H9 (cell line): ENCODE results near the gene CSMD2. TPM values are rescaled to one million over a fixed set of nuclear protein-coding genes. Genes with fewer than 3 reads are reported as not detected.

Source experiments
- DNase-seq: peaks from one replicate; pipeline ENCODE4 v3.0.0-alpha.2; 2017
- H2AFZ ChIP-seq: one replicate; pipeline ENCODE4 v1.6.1; 2013; ENCODE audit warnings: mild to moderate bottlenecking, low read length, control low read depth, moderate library complexity
- H2AK5ac ChIP-seq: 2 replicates; pipeline ENCODE4 v1.6.1; 2013; ENCODE audit warnings: low read length, control low read depth, mixed read lengths; ENCODE audit not compliant: insufficient read length
- H2BK120ac ChIP-seq: one replicate; pipeline ENCODE4 v1.6.1; 2013; ENCODE audit warnings: low read depth, mild to moderate bottlenecking, low read length, control low read depth, inconsistent platforms; ENCODE audit not compliant: poor library complexity, severe bottlenecking
- H2BK12ac ChIP-seq: 2 replicates; pipeline ENCODE4 v1.6.1; 2013; ENCODE audit warnings: low read length, control low read depth, mixed read lengths, low read depth; ENCODE audit not compliant: insufficient read length
- H2BK15ac ChIP-seq: 2 replicates; pipeline ENCODE4 v1.6.1; 2013; ENCODE audit warnings: low read depth, low read length, control low read depth
- H2BK20ac ChIP-seq: one replicate; pipeline ENCODE4 v1.6.1; 2013; ENCODE audit warnings: low read depth, mild to moderate bottlenecking, low read length, control low read depth, inconsistent platforms; ENCODE audit not compliant: poor library complexity, severe bottlenecking
- H2BK5ac ChIP-seq: 2 replicates; pipeline ENCODE4 v1.6.1; 2013; ENCODE audit warnings: low read length, control low read depth, mixed read lengths; ENCODE audit not compliant: insufficient read length
- H3K14ac ChIP-seq: 2 replicates; pipeline ENCODE4 v1.6.1; 2013; ENCODE audit warnings: low read length, control low read depth; ENCODE audit not compliant: insufficient read depth
- H3K18ac ChIP-seq: 2 replicates; pipeline ENCODE4 v1.6.1; 2013; ENCODE audit warnings: low read depth, mild to moderate bottlenecking, mixed read lengths, low read length, control low read depth; ENCODE audit not compliant: insufficient read length
- H3K23ac ChIP-seq: 2 replicates; pipeline ENCODE4 v1.6.1; 2013; ENCODE audit warnings: low read length, control low read depth, mixed read lengths, low read depth; ENCODE audit not compliant: insufficient read length
- H3K23me2 ChIP-seq: 2 replicates; pipeline ENCODE4 v1.6.1; 2013; ENCODE audit warnings: low read depth, mild to moderate bottlenecking, mixed read lengths, low read length, control low read depth; ENCODE audit not compliant: insufficient read length, poor library complexity, severe bottlenecking
- H3K27ac ChIP-seq: 2 replicates; pipeline ENCODE4 v1.5.1; 2013; ENCODE audit warnings: low read length, control low read depth, mixed read lengths, low read depth; ENCODE audit not compliant: insufficient read length
- H3K27me3 ChIP-seq: 2 replicates; pipeline ENCODE4 v1.6.1; 2013; ENCODE audit warnings: low read length, control low read depth, inconsistent platforms; ENCODE audit not compliant: insufficient read depth
- H3K4ac ChIP-seq: 2 replicates; pipeline ENCODE4 v1.6.1; 2013; ENCODE audit warnings: low read depth, mild to moderate bottlenecking, control low read depth, inconsistent platforms, low read length, moderate library complexity
- H3K4me1 ChIP-seq: 2 replicates; pipeline ENCODE4 v1.6.1; 2013; ENCODE audit warnings: low read length, control low read depth, inconsistent platforms; ENCODE audit not compliant: insufficient read depth
- H3K4me2 ChIP-seq: 2 replicates; pipeline ENCODE4 v1.6.1; 2013; ENCODE audit warnings: low read length, control low read depth, mixed read lengths; ENCODE audit not compliant: insufficient read length, insufficient read depth
- H3K56ac ChIP-seq: 2 replicates; pipeline ENCODE4 v1.6.1; 2013; ENCODE audit warnings: low read depth, mild to moderate bottlenecking, mixed read lengths, low read length, control low read depth; ENCODE audit not compliant: insufficient read length
- H3K79me1 ChIP-seq: 2 replicates; pipeline ENCODE4 v1.6.1; 2013; ENCODE audit warnings: low read depth, mild to moderate bottlenecking, moderate library complexity, low read length, control low read depth, inconsistent platforms; ENCODE audit not compliant: insufficient read depth, poor library complexity, severe bottlenecking
- H3K79me2 ChIP-seq: 2 replicates; pipeline ENCODE4 v1.6.1; 2013; ENCODE audit warnings: low read length, control low read depth, inconsistent platforms; ENCODE audit not compliant: insufficient read depth
- H3K9ac ChIP-seq: 2 replicates; pipeline ENCODE4 v1.6.1; 2013; ENCODE audit warnings: low read length, control low read depth, mixed read lengths; ENCODE audit not compliant: insufficient read length; ENCODE audit errors: extremely low read depth
- H3K9me3 ChIP-seq: one replicate; pipeline ENCODE4 v1.6.1; 2013; ENCODE audit warnings: low read depth, low read length, inconsistent platforms; ENCODE audit not compliant: control insufficient read depth
- H3T11ph ChIP-seq: one replicate; pipeline ENCODE4 v1.6.1; 2013; ENCODE audit warnings: mild to moderate bottlenecking, low read length, control low read depth, inconsistent platforms
- H4K20me1 ChIP-seq: one replicate; pipeline ENCODE4 v1.6.1; 2013; ENCODE audit not compliant: control insufficient read depth, insufficient read length, insufficient read depth
- H4K5ac ChIP-seq: 2 replicates; pipeline ENCODE4 v1.6.1; 2013; ENCODE audit warnings: low read depth, mild to moderate bottlenecking, mixed read lengths, low read length, control low read depth; ENCODE audit not compliant: insufficient read length
- H4K8ac ChIP-seq: replicated peaks from 2 replicates; pipeline ENCODE4 v1.6.1; 2013; ENCODE audit warnings: low read length, control low read depth, mixed read lengths, low read depth; ENCODE audit not compliant: insufficient read length
- H4K91ac ChIP-seq: 2 replicates; pipeline ENCODE4 v1.6.1; 2013; ENCODE audit warnings: low read depth, mild to moderate bottlenecking, moderate library complexity, mixed read lengths, low read length, control low read depth; ENCODE audit not compliant: insufficient read length
- H3K27ac Mint-ChIP-seq, 3 experiments: 2 replicates in 2 of 3; 3 replicates in 1 of 3; pipeline ENCODE4 v1.8.0; 2020 to 2021; ENCODE audit warnings: mixed read lengths in 3 of 3, mild to moderate bottlenecking in 1 of 3, moderate library complexity in 1 of 3
- H3K27me3 Mint-ChIP-seq: 2 replicates; pipeline ENCODE4 v1.8.0; 2021; ENCODE audit warnings: low read depth, mild to moderate bottlenecking, moderate library complexity, mixed read lengths
- H3K36me3 Mint-ChIP-seq, 3 experiments: 2 replicates in 2 of 3; 3 replicates in 1 of 3; pipeline ENCODE4 v1.8.0; 2020 to 2021; ENCODE audit warnings: low read depth in 3 of 3, mixed read lengths in 3 of 3; ENCODE audit not compliant: insufficient read depth in 1 of 3
- H3K4me1 Mint-ChIP-seq, 2 experiments: 2 replicates each; pipeline ENCODE4 v1.8.0; 2020; ENCODE audit warnings: mixed read lengths in 2 of 2
- H3K4me3 Mint-ChIP-seq, 2 experiments: 2 replicates in 1 of 2; 3 replicates in 1 of 2; pipeline ENCODE4 v1.8.0; 2020 to 2021; ENCODE audit warnings: mild to moderate bottlenecking in 2 of 2, mixed read lengths in 2 of 2, moderate library complexity in 1 of 2
- H3K9me3 Mint-ChIP-seq, 2 experiments: 2 replicates in 1 of 2; 3 replicates in 1 of 2; pipeline ENCODE4 v1.8.0; 2020; ENCODE audit warnings: mild to moderate bottlenecking in 2 of 2, mixed read lengths in 2 of 2, moderate library complexity in 1 of 2
- CTCF ChIP-seq: fragments of 200-600 bp; sonication (generic); conservative IDR thresholded peaks from 3 replicates; pipeline ENCODE4 v1.8.0; 2021; ENCODE audit warnings: antibody characterized with exemption, mild to moderate bottlenecking
- WGBS: extraction: QIAGEN DNeasy Blood & Tissue Kit; methylation state at CpG from one replicate; pipeline ENCODE4 v1.1.7; 2013; ENCODE audit warnings: missing lambda C conversion rate, low lambda C conversion rate, mixed read lengths; ENCODE audit not compliant: insufficient read length; ENCODE audit errors: extremely low coverage; 5-methylcytosine and 5-hydroxymethylcytosine counted together
- total RNA-seq: library from RNA; stranded (reverse); gene quantifications from 2 replicates; pipeline ENCODE4 v1.2.1, GENCODE V29; 2021

CSMD2 gene
- total RNA-seq, 1 experiment from 2014 or later = 6.4 TPM

GRCh38 chr1:34188985-34189384 lies 24.0 kb upstream of the CSMD2 start:
- no peak overlapping the region for H2AFZ ChIP-seq
- H3K23ac ChIP-seq = no peak overlapping the region
- no peak overlapping the region for H2BK20ac ChIP-seq
- H3K79me1 ChIP-seq = no peaks in the 10 kb centered on the region
- H3K27ac Mint-ChIP-seq = peak overlapping the region in 2 of 3 experiments; percentile 25 to 67; a peak in 4 of 7 replicates
- H2BK5ac ChIP-seq = no peak overlapping the region
- H4K8ac ChIP-seq = no peak overlapping the region
- H2AK5ac ChIP-seq = no peak overlapping the region
- WGBS = no CpG with 5 or more reads among the region's 4 CpGs
- H3K27me3 ChIP-seq = no peaks in the 10 kb centered on the region; the same call in 1 of the 2 replicates
- H3K18ac ChIP-seq = no peak overlapping the region
- H3K4me3 Mint-ChIP-seq = no peak overlapping the region
- peaks cover 18% of the 10 kb centered on the region for H3K4me1 ChIP-seq
- H2BK15ac ChIP-seq = no peak overlapping the region
- H3K9me3 Mint-ChIP-seq = peaks cover 14 to 16% of the 10 kb centered on the region in 2 experiments
- H3K56ac ChIP-seq = no peak overlapping the region
- no peak overlapping the region for H3K4ac ChIP-seq
- H4K20me1 ChIP-seq = no peaks in the 10 kb centered on the region
- H2BK120ac ChIP-seq = no peak overlapping the region
- H2BK12ac ChIP-seq = no peak overlapping the region
- peaks cover 6% of the 10 kb centered on the region for H3K9me3 ChIP-seq
- no peak overlapping the region for H4K5ac ChIP-seq
- H3K23me2 ChIP-seq = no peaks in the 10 kb centered on the region
- H3K27ac ChIP-seq = no peak overlapping the region
- no peak for TF ChIP-seq CTCF
- H3K14ac ChIP-seq = no peak overlapping the region
- no peak overlapping the region for H4K91ac ChIP-seq
- H3K36me3 Mint-ChIP-seq = peaks cover 13 to 21% (median 17%) of the 10 kb centered on the region in 3 experiments
- no peak overlapping the region for H3K9ac ChIP-seq
- peaks cover 45% of the 10 kb centered on the region for H3K27me3 Mint-ChIP-seq
- H3T11ph ChIP-seq = no peak overlapping the region
- H3K4me2 ChIP-seq = peak overlapping the region; percentile 0
- H3K4me1 Mint-ChIP-seq = peaks cover 60% of the 10 kb centered on the region in 2 experiments
- H3K79me2 ChIP-seq = no peaks in the 10 kb centered on the region
- DNase-seq = no peak
